HG02571 (cell line): Measurements from ENCODE around the gene KRTAP20-1.

ENCODE experiments used
- ATAC-seq: cut with Tn5 transposase; IDR thresholded peaks from one replicate; pipeline ENCODE4 v1.9.1; 2021; ENCODE audit warnings: mild to moderate bottlenecking, moderate library complexity; ENCODE audit not compliant: unreplicated experiment

KRTAP20-1 gene

GRCh38 chr21:30642564-30642963, 26.3 kb downstream of the KRTAP20-1 start, which contains the start of gene KRTAP20-3:
KRTAP20-3 (plus strand) TSS chr21:30642864.
- no peak for ATAC-seq

DNA sequence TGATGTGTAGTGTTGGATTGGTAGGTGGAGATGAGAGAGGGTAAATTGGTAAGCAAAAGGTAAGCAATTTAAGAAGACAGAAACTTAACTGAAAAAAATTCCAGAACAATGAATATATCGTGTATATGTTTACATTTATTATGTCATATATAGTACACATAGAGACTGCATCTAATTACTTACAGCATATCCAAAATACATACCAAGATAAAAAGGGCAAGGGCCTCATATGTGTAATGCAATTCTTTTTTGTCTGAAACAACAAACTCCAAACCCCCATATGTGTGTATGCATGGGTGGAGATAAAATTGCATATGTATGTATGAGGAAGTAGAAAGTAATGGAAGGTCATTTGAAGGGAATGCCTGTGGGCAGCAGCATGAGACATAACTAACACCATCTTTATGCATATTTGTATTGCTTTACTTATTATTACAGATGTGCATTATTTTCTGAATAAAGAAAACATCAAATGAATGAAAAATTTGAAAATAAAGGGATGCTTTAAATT, 30.7 kb downstream of the KRTAP20-1 start:
- ATAC-seq: no peak

- no peak for ATAC-seq
Measured at GRCh38 chr21:30652891-30653290, 36.7 kb downstream of the KRTAP20-1 start.
